Hippocampal formation (tissue), 2 donors: ENCODE results near the gene TMEM63B.
"Not testable (repeated sequence)": the region's sequence is repeated elsewhere in the genome, so short reads cannot be mapped to it uniquely, and the experiment has no call there.

Source experiments
- DNase-seq, 2 donors: peaks; one replicate each; lab custom pipeline; 2025; lab: John Stamatoyannopoulos, UW

TMEM63B gene

DNA sequence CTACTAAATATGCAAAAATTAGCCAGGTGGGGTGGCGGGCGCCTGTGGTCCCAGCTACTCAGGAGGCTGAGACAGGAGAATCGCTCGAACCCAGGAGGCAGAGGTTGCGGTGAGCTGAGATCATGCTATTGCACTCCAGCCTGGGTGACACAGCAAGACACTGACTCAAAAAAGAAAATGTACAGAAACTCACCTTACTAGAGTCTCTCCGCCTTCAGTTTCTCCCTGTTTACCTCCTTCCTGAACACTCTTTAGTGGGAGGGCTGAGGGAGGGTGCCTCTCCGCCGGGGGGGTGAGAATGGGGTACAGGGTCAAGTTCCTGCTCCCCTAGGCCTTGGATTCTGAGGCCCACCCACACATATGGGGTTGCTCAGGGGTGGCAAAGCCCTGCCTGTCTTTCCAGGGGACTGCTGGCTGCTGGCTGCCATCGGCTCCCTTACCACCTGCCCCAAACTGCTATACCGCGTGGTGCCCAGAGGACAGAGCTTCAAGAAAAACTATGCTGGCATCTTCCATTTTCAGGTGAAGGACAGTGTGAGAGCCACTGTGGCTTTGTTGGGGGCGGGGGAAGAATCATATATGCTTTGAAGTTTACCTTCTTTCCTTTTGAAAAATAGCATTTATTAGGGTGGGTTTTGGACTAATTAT, 44.7 kb downstream of the TMEM63B start:
- no peak for DNase-seq

DNA sequence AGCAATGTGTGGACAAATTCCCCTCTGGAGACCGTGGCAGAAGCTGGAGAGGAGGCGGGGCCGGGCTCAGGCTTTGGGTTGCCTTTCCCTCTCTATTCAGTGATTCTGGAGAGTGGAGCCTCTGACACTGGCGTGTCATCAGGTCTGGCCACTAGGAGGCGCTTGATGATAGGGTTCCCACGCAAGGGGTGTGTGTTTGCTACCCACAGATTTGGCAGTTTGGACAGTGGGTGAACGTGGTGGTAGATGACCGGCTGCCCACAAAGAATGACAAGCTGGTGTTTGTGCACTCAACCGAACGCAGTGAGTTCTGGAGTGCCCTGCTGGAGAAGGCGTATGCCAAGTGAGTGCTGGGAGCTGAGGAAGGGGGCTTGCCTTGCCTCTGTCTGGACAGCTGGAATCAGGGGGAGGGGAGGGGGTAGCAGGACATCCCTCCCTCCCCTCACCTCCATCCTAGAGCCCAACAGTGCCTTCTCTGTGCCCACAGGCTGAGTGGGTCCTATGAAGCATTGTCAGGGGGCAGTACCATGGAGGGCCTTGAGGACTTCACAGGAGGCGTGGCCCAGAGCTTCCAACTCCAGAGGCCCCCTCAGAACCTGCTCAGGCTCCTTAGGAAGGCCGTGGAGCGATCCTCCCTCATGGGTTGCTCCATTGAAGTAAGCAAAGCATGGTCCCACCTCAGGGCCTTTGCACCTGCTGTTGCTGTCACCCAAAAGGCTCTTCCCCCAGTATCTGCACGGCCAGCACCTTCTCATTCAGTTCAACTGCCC, 45.6 kb downstream of the TMEM63B start:
- DNase-seq: peak; percentile 53 to 62

DNA sequence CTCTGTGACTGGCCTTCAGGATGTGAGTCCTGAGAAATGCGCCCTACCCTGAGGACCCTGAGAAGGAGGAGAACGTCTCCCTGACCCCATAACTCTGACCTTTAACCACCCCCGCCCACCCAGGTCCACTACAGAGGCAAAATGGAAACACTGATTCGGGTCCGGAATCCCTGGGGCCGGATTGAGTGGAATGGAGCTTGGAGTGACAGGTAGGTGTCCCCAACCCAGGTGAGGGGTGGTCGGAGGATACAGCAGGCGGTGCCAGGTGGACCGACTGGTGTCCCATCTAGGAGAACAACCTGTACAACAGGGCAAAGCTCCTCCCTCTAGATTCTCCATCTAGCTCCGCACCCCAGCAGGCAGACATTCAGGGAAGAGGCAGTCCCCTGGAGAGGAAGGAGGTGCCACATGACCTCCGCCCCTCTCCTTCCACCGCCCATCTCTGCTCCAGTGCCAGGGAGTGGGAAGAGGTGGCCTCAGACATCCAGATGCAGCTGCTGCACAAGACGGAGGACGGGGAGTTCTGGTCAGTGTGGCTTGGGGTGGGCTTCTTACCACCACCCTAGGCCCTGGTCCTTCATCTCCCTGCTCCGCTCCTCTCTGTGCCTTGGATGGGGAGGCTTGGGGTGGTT, 48.9 kb downstream of the TMEM63B start:
- DNase-seq: no peak

DNA sequence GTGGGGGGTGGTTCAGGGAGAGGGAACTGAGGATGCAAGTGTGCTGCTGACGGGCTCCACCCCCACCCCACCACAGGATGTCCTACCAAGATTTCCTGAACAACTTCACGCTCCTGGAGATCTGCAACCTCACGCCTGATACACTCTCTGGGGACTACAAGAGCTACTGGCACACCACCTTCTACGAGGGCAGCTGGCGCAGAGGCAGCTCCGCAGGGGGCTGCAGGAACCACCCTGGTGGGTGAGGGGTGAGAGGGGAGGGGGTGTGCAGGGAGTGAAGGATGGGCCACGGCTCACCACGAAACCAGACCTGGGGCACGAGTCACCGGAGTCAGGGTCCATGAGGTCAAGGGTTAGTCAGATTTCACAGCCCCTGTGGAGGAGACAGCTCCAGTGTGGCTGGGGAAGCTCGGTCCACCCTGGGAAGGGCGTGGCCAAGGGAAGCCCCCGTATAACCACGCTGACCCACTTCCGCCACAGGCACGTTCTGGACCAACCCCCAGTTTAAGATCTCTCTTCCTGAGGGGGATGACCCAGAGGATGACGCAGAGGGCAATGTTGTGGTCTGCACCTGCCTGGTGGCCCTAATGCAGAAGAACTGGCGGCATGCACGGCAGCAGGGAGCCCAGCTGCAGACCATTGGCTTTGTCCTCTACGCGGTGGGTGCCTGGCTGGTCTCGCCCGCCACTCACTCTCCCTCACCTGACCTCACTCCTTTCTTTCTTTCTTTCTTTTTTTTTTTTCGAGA, 49.6 kb downstream of the TMEM63B start:
- DNase-seq: no peak

DNA sequence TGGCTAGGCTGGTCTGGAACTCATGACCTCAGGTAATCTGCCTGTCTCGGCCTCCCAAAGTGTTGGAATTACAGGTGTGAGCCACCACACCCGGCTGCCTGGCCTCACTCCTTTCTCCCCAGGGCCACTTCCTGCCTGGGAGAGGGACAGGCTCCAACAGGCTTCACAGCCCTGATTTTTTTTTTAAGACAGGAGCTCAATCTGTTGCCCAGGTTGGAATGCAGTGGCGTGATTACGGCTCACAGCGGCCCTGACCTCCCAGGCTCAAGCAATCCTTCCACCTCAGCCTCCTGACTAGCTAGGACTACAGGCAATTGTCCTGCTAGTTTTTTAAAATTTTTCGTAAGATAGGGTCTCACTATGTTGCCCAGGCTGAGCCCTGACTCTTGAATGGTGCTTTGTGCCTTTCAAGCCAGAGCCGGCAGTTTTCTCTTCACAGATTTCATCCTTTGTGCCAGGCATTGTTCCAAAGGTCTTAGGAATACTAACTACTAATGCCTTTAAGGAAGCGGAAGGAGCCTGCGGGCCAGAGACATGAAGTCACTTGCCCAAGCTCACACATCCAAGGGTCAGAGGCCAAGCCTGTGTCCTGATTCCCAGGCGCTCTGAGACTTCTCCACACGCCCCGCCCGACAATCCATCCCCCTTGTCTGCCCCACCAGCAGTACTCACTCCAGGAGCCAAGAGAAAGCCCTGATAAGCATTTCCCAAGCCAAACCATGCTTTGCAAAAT, 50.5 kb downstream of the TMEM63B start:
- DNase-seq: no peak

DNA sequence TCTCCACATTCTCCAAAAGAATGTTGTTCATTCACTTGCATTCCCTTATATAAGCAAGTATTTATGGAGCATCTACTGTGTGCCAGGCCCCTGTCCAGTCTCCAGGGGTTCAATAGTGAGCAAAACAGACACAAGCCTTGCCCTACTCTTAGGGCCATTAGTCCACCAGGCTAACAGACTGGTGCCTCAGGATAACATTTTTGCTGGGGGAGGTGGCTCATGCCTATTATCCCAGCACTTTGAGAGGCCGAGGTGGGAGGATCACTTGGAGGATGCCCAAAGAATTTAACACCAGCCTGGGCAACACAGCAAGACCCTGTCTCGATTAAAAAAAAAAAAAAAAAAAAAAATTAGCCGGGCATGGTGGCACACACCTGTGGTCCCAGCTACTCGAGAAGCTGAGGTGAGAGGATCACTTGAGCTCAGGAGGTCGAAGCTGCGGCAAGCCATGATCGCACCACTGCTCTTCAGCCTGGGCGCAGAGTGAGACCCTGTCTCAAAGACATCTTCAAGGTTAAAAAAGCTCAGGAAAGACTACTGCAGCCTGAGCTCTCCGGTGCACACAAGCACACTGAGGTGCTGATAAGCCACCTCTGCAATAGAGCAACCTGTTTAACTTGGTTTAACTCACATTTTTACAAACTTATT, 51.2 kb downstream of the TMEM63B start:
- DNase-seq: no peak

DNA sequence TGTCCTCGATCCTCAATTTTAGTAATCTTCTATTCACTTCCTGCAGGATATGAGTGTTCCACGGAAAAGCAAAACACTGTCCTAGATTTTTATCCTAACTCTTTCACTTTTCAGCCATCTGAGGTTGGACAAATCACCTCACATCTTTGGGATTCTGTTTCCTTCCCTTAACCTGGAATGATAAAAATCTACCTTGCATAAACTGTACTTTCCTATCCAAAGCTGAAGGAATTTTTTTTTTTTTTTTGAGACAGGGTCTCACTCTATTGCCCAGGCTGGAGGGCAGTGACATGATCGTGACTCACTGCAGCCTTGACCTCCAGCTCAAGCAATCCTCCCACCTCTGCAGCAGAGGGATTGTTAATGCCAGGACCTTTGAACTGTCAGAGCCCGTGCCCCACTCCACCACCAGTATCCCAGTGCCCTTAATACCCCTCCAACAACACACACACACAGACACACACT, 51.8 kb downstream of the TMEM63B start:
- DNase-seq: no peak

DNA sequence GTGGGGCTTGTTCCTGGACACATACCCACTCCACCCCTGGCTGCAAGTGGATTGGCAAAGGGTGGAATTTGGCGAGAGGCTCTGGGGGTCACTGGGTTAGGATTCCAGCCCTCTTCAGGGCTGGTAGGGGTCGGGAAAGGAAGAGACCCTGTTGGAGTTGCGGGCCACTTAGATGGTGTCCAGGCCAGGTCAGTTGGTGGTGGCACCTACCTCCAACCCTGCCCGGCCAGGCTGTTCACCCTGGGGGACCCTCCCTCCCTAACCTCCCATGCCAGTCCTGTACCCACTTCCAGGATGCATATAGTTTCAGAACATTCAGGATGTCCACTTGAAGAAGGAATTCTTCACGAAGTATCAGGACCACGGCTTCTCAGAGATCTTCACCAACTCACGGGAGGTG, 52.3 kb downstream of the TMEM63B start:
- no peak for DNase-seq

DNA sequence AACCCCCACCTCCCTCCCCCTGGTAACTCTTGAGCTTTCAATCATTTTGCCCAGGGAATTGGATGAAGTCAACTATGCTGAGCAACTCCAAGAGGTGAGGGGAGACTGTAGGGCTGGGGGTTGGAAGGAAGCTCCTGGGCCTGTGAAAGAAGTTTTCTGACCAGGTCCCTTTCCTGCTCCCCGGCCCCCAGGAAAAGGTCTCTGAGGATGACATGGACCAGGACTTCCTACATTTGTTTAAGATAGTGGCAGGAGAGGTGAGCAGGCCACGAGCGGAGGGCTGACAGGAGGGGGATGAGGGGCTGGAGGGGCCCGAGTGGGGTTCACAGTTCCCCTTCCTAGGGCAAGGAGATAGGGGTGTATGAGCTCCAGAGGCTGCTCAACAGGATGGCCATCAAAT, 53.1 kb downstream of the TMEM63B start:
- DNase-seq: no peak

DNA sequence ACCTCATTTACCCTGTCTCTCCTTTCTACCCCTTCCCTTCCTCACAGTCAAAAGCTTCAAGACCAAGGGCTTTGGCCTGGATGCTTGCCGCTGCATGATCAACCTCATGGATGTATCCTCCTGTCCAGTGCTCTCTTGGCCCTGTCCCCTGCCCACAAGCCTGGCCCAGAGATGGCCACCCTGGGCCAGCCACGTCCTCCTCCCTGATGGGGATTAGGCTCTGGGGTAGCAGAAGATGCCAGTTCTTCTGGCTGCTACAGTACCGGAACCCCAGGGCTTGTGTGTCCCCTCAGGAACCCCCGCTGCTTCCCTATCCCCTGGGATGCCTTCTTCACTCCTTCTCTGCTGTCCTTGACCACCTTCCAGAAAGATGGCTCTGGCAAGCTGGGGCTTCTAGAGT, 53.5 kb downstream of the TMEM63B start:
- no peak for DNase-seq

DNA sequence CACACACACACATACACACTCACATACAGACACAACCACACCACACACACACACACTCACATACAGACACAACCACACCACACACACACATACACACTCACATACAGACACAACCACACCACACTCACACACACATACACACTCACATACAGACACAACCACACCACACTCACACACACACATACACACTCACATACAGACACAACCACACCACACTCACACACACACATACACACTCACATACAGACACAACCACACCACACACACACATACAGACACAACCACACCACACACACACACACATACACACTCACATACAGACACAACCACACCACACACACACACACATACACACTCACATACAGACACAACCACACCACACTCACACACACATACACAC, 54.4 kb downstream of the TMEM63B start:
- DNase-seq: not testable (repeated sequence)

DNA sequence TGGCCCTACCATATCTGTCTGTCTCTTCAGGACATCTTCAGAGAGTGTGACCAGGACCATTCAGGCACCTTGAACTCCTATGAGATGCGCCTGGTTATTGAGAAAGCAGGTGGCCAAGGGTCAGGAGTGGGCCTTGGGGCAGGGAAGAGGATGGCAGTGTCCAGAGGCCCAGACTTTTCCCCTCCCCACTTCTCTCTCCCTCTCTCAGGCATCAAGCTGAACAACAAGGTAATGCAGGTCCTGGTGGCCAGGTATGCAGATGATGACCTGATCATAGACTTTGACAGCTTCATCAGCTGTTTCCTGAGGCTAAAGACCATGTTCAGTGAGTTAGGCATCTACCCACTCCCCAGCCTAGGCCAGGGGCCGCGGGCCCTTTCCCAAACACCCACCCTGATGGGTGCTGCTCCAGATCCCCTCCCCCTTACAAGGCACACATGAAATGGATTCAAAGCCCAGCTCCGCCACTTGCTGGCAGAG, 55.6 kb downstream of the TMEM63B start:
- DNase-seq: no peak

DNA sequence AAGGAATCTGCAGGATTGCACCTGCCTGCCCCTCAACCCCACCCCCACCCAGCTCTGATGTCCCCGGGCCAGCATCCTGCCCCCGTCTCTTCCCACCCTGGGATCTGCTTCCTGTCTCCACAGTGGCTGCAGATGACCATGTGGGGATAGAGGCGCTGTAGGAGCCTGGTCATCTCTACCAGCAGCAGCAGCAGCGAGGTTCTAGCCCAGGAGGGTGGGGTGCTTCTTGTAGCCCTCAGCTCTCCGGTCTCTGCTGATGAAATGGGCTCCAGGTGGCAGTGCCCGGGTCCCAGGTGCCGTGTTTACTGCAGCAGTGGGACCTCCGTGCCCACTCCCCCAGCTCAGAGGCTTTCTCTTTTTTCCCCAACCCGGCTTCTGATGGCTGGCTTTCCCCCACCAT, 56.4 kb downstream of the TMEM63B start:
- no peak for DNase-seq

DNA sequence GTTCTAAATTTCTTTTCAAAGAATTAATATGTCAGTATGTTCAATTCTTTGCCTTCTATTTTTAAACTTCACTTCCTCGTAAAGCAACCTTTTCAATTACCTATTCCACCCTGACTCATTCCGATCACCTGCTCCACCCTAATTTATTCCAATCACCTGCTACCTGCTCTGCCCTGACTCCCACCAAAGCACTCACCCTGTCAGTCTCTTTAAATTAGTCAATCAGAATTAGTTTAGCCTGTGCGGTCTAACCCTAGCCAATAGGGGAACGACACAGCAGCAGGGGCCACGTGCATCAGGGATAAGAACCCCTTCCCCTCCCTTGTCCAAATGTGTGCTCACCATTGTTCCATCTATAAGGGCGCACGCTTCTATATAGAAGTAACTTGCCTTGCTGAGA, 58.0 kb downstream of the TMEM63B start:
- not testable (repeated sequence) for DNase-seq

DNA sequence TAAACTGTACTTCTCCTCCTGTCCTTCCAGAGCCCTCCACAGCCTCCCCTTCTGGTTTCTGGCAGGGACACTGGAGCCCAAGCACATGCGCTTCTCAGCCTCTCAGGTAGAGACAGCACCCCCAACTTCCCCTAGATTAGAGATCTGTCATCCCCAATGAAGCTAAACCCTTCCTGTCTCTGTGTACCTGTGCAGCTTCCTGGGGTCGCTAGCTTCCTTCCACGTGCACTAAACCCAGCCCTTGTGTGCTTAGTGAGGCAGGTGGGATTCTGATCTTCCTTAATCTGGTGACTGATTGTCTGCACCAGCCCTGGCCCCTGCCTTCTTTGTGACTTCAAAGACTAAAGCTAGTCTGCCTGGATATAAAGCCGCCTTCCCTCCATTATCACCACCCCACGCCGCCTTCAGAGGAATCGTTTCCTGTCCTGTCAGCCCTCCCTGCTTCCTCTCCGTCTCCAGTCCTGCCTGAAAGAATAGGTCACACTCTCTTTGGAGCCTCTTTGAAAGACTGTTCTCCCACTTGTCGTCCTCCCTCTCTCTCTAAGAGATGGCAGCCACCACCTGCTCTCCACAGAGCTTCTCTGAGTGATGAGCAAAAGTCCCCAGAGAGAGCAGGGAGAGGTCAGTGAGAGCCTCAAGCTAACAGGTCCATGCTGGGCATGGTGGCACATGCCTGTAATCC, 58.7 kb downstream of the TMEM63B start:
- no peak for DNase-seq

DNA sequence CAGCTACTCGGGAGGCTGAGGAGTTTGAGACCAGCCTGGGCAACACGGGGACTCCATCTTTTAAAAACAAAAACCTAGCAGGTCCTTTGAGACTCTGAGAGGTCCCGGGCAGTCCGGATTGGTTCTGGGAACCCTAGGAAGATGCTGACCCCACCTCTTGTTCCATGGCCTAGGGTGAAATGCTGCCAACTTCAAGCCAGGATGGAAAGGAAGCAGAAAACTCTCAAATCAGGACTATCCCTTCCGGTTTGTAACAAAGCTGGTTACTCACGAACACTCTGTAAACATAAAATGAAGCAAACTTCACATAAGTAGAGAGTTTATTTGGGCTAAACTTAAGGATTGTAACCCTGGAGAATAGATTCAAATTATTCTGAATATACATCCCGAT, 59.3 kb downstream of the TMEM63B start:
- no peak for DNase-seq

DNA sequence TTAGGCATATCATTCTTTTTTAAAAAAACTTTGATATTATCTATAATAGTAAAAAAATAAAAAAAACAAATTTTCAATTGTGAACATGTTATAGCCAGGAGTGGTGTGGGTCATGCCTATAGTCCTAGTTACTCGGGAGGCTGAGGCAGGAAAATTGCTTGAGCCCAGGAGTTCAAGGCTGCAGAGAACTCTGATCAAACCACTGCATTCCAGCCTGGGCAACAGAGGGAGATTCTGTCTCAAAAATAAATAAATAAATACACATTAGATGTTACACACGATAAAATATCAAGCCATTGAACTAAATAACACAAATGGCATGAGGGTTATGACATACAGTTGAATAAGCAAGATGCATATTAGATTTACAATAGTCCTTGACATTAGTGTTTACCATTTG, 61.5 kb downstream of the TMEM63B start:
- DNase-seq: no peak

DNA sequence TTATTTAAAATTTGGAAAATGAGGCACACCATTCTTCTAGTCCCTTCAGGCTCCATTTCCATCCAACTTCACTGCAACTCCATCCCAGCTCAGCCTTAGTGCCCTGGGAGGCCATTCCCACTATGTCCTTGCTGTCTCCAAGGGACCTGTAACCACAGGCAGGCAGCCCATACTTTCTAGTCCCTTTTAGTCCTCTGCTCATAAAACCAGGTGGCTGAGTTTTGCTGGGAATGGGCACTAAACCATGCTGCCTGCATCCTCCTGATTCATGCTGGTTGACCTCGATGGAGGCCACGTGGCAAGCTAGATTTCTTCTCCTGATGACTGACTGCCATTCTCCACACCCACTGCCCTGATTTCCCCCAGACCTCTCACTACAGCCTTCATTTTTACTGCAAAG, 61.9 kb downstream of the TMEM63B start:
- DNase-seq: no peak

DNA sequence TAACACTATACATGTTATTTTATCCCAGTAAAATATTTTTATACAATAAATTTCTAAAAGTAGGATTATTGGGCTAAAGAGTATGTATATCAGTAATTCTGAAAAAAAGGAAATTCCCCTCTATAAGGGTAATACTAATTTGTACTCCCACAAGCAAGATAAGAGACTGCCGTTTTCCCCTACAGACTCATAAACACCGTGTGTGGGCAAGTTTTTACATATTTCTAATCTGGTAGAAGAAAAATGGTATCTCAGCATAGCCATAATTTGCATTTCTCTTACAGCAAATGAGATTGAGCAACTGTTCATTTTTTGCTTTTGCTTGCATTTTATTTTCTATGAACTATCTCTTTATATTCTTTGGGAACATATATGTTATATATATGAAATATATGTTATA, 63.4 kb downstream of the TMEM63B start:
- DNase-seq: no peak

DNA sequence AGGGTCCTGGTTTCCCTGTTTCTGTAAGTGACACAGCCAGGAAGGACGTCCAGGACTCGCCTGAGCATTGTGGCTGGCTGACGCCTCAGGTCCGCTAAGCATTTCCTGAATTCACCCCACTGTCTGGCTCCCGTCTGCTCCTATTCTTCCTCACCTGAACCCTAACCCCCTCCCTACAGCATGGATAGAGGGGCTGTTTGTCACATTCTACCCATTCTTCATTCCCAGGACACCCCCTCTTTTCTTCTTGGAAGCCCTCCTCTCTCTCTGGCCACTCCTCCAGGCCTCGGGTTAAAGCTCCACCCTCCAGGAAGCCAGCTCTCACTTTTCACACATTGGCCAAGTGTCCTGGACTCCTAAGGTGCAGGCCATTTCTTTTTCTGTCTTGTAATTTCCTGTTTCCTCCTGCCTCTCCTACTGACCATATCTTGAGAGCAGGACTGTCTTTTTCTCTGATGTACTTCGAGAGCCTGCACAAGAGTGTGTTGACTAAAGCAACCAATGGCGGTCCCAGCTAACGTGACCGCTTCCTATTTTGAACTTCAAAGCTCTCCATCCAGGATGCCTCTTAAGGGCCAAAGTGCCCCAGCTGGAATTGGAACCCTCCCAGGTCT, 65.2 kb downstream of the TMEM63B start:
- DNase-seq: no peak
